ENCODE data around the gene ACTRT3. TPM values are rescaled to one million over a fixed set of nuclear protein-coding genes. Genes with fewer than 3 reads are reported as not detected.

Gene ACTRT3
- total RNA-seq, 1 donor from 2014 or later, result 0.34 TPM

DNA sequence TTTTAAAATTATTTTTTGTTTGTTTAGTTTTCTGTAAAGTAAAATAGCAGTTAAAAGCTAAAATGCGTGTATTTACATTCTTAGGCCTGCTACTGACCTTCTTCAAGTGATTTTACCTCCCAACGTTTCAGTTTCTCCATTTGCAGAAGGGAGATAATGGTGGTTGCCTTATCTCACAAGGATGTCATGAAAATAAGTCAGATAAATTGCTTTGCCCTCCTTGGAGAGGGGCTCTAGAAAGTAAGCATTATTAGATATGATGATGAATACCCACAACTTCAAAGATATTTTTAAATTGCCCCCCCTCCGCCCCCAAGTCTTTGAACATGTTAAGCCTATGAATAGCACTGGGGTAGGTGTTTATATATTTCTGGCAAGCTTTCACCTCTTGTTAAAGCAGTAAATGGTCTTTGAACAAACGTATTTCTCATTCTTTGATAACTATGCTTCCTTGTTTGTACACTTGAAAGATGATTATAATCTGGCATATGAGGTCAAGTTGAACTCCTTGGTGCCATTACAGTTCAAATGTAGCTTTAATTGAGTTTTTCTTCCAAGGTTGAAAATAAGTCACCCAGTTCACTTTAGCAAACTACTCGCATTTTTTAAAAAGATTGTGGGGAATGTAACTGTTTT lies 10.9 kb downstream of the ACTRT3 start:
- Histone ChIP-seq H3K79me2 (ENCODE audit: low read depth) (no peaks in the 10 kb centered on the region), H3K9ac (no peak overlapping the region), H3F3A (ENCODE audit: low read depth) (no peaks in the 10 kb centered on the region), H3K4me3 (no peak overlapping the region), H3K27ac (no peak overlapping the region), H3K27me3 (no peaks in the 10 kb centered on the region), H3K9me3 (ENCODE audit: low read depth) (no peaks in the 10 kb centered on the region), H3K36me3 (no peaks in the 10 kb centered on the region), H4K20me1 (ENCODE audit: low read depth) (no peaks in the 10 kb centered on the region), H2AFZ (replicated peaks) (no peak overlapping the region), H3K4me2 (no peak overlapping the region), H3K4me1 (no peaks in the 10 kb centered on the region)
- TF ChIP-seq EZH2 (IDR thresholded peaks at IDR 0.05), result no peak
- TF ChIP-seq EZH2phosphoT487 (IDR thresholded peaks at IDR 0.05), result no peak
- TF ChIP-seq, protein P1, sequence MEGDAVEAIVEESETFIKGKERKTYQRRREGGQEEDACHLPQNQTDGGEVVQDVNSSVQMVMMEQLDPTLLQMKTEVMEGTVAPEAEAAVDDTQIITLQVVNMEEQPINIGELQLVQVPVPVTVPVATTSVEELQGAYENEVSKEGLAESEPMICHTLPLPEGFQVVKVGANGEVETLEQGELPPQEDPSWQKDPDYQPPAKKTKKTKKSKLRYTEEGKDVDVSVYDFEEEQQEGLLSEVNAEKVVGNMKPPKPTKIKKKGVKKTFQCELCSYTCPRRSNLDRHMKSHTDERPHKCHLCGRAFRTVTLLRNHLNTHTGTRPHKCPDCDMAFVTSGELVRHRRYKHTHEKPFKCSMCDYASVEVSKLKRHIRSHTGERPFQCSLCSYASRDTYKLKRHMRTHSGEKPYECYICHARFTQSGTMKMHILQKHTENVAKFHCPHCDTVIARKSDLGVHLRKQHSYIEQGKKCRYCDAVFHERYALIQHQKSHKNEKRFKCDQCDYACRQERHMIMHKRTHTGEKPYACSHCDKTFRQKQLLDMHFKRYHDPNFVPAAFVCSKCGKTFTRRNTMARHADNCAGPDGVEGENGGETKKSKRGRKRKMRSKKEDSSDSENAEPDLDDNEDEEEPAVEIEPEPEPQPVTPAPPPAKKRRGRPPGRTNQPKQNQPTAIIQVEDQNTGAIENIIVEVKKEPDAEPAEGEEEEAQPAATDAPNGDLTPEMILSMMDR (IDR thresholded peaks at IDR 0.05), result no peak
- Mint-ChIP-seq H3K27me3 (ENCODE audit: insufficient read depth, low read depth) (peaks cover 3% of the 10 kb centered on the region), H3K4me3 (no peak overlapping the region), H3K4me1 (no peaks in the 10 kb centered on the region), H3K9me3 (peaks cover 6% of the 10 kb centered on the region), H3K27ac (no peak overlapping the region), H3K36me3 (no peaks in the 10 kb centered on the region)
- no peak for DNase-seq (ENCODE audit: low spot score)

DNA sequence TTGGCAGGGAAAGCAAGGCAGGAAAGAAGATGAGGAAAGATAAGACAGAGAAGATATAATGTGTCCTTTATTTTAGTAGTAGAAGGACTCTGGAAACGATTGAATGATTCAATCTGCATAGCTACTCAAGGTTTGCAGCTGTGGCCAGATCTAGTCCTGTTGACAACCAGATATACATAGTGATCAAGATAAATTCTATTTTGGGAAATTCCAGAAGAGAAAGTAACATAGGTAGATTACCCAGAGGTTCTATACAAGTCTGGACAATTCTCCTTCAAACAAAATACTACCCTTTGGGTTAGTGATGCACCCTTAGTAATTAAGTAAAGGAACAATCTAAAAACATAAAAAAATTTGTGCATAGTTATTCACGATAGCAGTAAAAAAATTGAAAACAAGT lies 13.9 kb downstream of the ACTRT3 start:
- H3K9me3 Mint-ChIP-seq, result peaks cover 2% of the 10 kb centered on the region
- Histone ChIP-seq H3K4me2 (no peak overlapping the region), H3K4me1 (no peaks in the 10 kb centered on the region), H3K27ac (no peak overlapping the region), H3K27me3 (no peaks in the 10 kb centered on the region), H3F3A (ENCODE audit: low read depth) (no peaks in the 10 kb centered on the region), H4K20me1 (ENCODE audit: low read depth) (no peaks in the 10 kb centered on the region), H3K9ac (no peak overlapping the region), H3K36me3 (no peaks in the 10 kb centered on the region), H3K9me3 (ENCODE audit: low read depth) (no peaks in the 10 kb centered on the region), H3K4me3 (no peak overlapping the region), H3K79me2 (ENCODE audit: low read depth) (no peaks in the 10 kb centered on the region), H2AFZ (replicated peaks) (no peak overlapping the region)
- peaks cover 4% of the 10 kb centered on the region for H3K27me3 Mint-ChIP-seq (ENCODE audit: insufficient read depth, low read depth)
- TF ChIP-seq EZH2phosphoT487 (IDR thresholded peaks at IDR 0.05) (no peak), EZH2 (IDR thresholded peaks at IDR 0.05) (no peak)
- TF ChIP-seq, protein P1 (IDR thresholded peaks at IDR 0.05), result no peak
- no peak overlapping the region for H3K4me3 Mint-ChIP-seq
- no peaks in the 10 kb centered on the region for H3K36me3 Mint-ChIP-seq
- no peaks in the 10 kb centered on the region for H3K4me1 Mint-ChIP-seq
- H3K27ac Mint-ChIP-seq, result no peak overlapping the region
- no peak for DNase-seq (ENCODE audit: low spot score)

- peaks cover 6% of the 10 kb centered on the region for H3K27me3 Mint-ChIP-seq (ENCODE audit: insufficient read depth, low read depth)
- H3K9me3 ChIP-seq (ENCODE audit: low read depth), result no peaks in the 10 kb centered on the region
- H3K79me2 ChIP-seq (ENCODE audit: low read depth), result no peaks in the 10 kb centered on the region
- H3K36me3 Mint-ChIP-seq, result no peaks in the 10 kb centered on the region
- H3K4me3 ChIP-seq, result no peak overlapping the region
- no peaks in the 10 kb centered on the region for H3K4me1 Mint-ChIP-seq
- no peak overlapping the region for H3K27ac ChIP-seq
- no peaks in the 10 kb centered on the region for H3K27me3 ChIP-seq
- no peak for DNase-seq (ENCODE audit: low spot score)
- H3K4me1 ChIP-seq, result no peaks in the 10 kb centered on the region
- no peak overlapping the region for H3K27ac Mint-ChIP-seq
- no peak overlapping the region for H2AFZ ChIP-seq (replicated peaks)
- no peak overlapping the region for H3K9ac ChIP-seq
- no peak for TF ChIP-seq EZH2 (IDR thresholded peaks at IDR 0.05)
- TF ChIP-seq, protein P1 (IDR thresholded peaks at IDR 0.05), result no peak
- no peak for TF ChIP-seq EZH2phosphoT487 (IDR thresholded peaks at IDR 0.05)
- no peak overlapping the region for H3K4me3 Mint-ChIP-seq
- peaks cover 2% of the 10 kb centered on the region for H3K9me3 Mint-ChIP-seq
- H3K36me3 ChIP-seq, result no peaks in the 10 kb centered on the region
- no peak overlapping the region for H3K4me2 ChIP-seq
- no peaks in the 10 kb centered on the region for H3F3A ChIP-seq (ENCODE audit: low read depth)
- no peaks in the 10 kb centered on the region for H4K20me1 ChIP-seq (ENCODE audit: low read depth)
These were observed 14.7 kb downstream of the ACTRT3 start for GRCh38 chr3:169754711-169755110.
